Epithelial cell of prostate (primary cell): ENCODE data around the gene POTEH.
"Not testable (repeated sequence)": the region's sequence is repeated elsewhere in the genome, so short reads cannot be mapped to it uniquely, and the experiment has no call there.

Experiments
- DNase-seq: peaks from one replicate; pipeline ENCODE4 v3.0.0-alpha.2; 2011; ENCODE audit warnings: low read depth, low spot score
- H3K27ac ChIP-seq: fragments of 450-650 bp; 2 replicates; pipeline ENCODE4 v1.5.1; 2017; ENCODE audit warnings: mild to moderate bottlenecking

POTEH gene

GRCh38 chr22:15731023-15731422 is 41.2 kb downstream of the POTEH start:
- H3K27ac ChIP-seq, DNase-seq: not testable (repeated sequence)

GRCh38 chr22:15734411-15734810 is 44.6 kb downstream of the POTEH start:
- H3K27ac ChIP-seq, DNase-seq: not testable (repeated sequence)

- not testable (repeated sequence) for DNase-seq, H3K27ac ChIP-seq
Observed at GRCh38 chr22:15738157-15738908, 48.5 kb downstream of the POTEH start.

GRCh38 chr22:15738909-15739391 is 49.1 kb downstream of the POTEH start:
- not testable (repeated sequence) for DNase-seq, H3K27ac ChIP-seq

GRCh38 chr22:15747636-15748323 is 58.0 kb downstream of the POTEH start:
- H3K27ac ChIP-seq, DNase-seq: not testable (repeated sequence)

- not testable (repeated sequence) for H3K27ac ChIP-seq, DNase-seq
Observed at GRCh38 chr22:15749181-15749970, 59.5 kb downstream of the POTEH start.

- DNase-seq, H3K27ac ChIP-seq: not testable (repeated sequence)
Observed at GRCh38 chr22:15759443-15760097, 69.7 kb downstream of the POTEH start.

- not testable (repeated sequence) for DNase-seq, H3K27ac ChIP-seq
Observed at GRCh38 chr22:15760388-15761150, 70.7 kb downstream of the POTEH start.

GRCh38 chr22:15761151-15761777 is 71.4 kb downstream of the POTEH start:
- DNase-seq, H3K27ac ChIP-seq: not testable (repeated sequence)

- not testable (repeated sequence) for DNase-seq, H3K27ac ChIP-seq
Observed at GRCh38 chr22:15763559-15763958, 73.7 kb downstream of the POTEH start.
